HG03060 (cell line): ENCODE data around the gene MYMK.

Experiments
- ATAC-seq: cut with Tn5 transposase; IDR thresholded peaks from one replicate; pipeline ENCODE4 v1.9.1; 2021; ENCODE audit warnings: low read depth, moderate number of reproducible peaks; ENCODE audit not compliant: unreplicated experiment

MYMK gene

GRCh38 chr9:133520121-133520835 is 4.5 kb downstream of the MYMK start:
- ATAC-seq, result no peak

- ATAC-seq, result no peak
These were observed 5.1 kb downstream of the MYMK start for GRCh38 chr9:133519693-133520092.

- ATAC-seq, result no peak
These were observed 5.9 kb downstream of the MYMK start for GRCh38 chr9:133518706-133519449.

GRCh38 chr9:133518200-133518599 is 6.6 kb downstream of the MYMK start:
- no peak for ATAC-seq

GRCh38 chr9:133517711-133518110 is 7.0 kb downstream of the MYMK start:
- ATAC-seq, result no peak

- no peak for ATAC-seq
These were observed 7.8 kb downstream of the MYMK start for GRCh38 chr9:133516961-133517350.

GRCh38 chr9:133516256-133516960 is 8.4 kb downstream of the MYMK start:
- ATAC-seq, result no peak

GRCh38 chr9:133515615-133516255 is 9.0 kb downstream of the MYMK start:
- ATAC-seq, result no peak

- ATAC-seq, result no peak
These were observed 9.5 kb downstream of the MYMK start for GRCh38 chr9:133515240-133515610.

- ATAC-seq, result no peak
These were observed 10.1 kb downstream of the MYMK start for GRCh38 chr9:133514460-133515239.

GRCh38 chr9:133513214-133514100 is 11.3 kb downstream of the MYMK start:
- no peak for ATAC-seq

GRCh38 chr9:133512253-133513213 is 12.2 kb downstream of the MYMK start:
- no peak for ATAC-seq

GRCh38 chr9:133511607-133512006 is 13.2 kb downstream of the MYMK start:
- no peak for ATAC-seq

GRCh38 chr9:133510926-133511505 is 13.7 kb downstream of the MYMK start:
- no peak for ATAC-seq

- ATAC-seq, result no peak
These were observed 15.3 kb downstream of the MYMK start for GRCh38 chr9:133509179-133510083.

- no peak for ATAC-seq
These were observed 16.7 kb downstream of the MYMK start for GRCh38 chr9:133508046-133508445.
